Endothelial cell of umbilical vein (primary cell): Measurements from ENCODE around the gene LHCGR. TPM values are rescaled to one million over a fixed set of nuclear protein-coding genes. Genes with fewer than 3 reads are reported as not detected.

Experiments
- BruUV-seq: library from RNA; stranded (reverse); fragments of 400-500 nt; replicated peaks from 2 replicates; lab custom pipeline; 2021; lab: Mats Ljungman, UMichigan
- CTCF ChIA-PET: fragments of 300-600, 350-600 bp; sonication (Branson Sonifier 250); formaldehyde crosslinking; loops from one replicate; lab custom pipeline; 2021; ENCODE audit warnings: antibody characterized with exemption, inconsistent platforms; lab: Charles Lee
- POLR2A ChIA-PET: fragments of 300-600, 350-600 bp; sonication (Branson Sonifier 250); formaldehyde crosslinking; loops from one replicate; lab custom pipeline; 2021; ENCODE audit warnings: antibody characterized with exemption, inconsistent platforms; lab: Charles Lee
- DNase-seq: peaks from one replicate; pipeline ENCODE4 v3.0.0-alpha.2; 2011; ENCODE audit warnings: low read depth, low spot score
- FAIRE-seq: peaks from 2 replicates; lab custom pipeline; 2011; peaks lifted over from hg19 to GRCh38; lab: Jason Lieb, UNC
- H2AFZ ChIP-seq: 2 replicates; pipeline ENCODE4 v1.6.0; 2012; ENCODE audit warnings: low read depth, low read length, control low read depth, inconsistent platforms
- H3K27ac ChIP-seq: 2 replicates; pipeline ENCODE4 v1.5.1; 2011; ENCODE audit warnings: low read depth, mild to moderate bottlenecking, control low read depth, low read length, moderate library complexity; ENCODE audit not compliant: insufficient read depth
- H3K27me3 ChIP-seq, 2 experiments: 2 replicates each; pipeline versions ENCODE4 v1.6.0 to v1.6.1; 2011; ENCODE audit warnings: low read length in 2 of 2, mixed read lengths in 1 of 2; ENCODE audit not compliant: control insufficient read depth in 2 of 2, insufficient read depth in 2 of 2
- H3K36me3 ChIP-seq, 2 experiments: 2 replicates in 1 of 2; 3 replicates in 1 of 2; pipeline ENCODE4 v1.5.1; 2011; ENCODE audit warnings: low read length in 2 of 2, mild to moderate bottlenecking in 1 of 2, moderate library complexity in 1 of 2; ENCODE audit not compliant: control insufficient read depth in 2 of 2, insufficient read depth in 2 of 2; ENCODE audit errors: extremely low read depth in 1 of 2
- H3K4me1 ChIP-seq: 3 replicates; pipeline ENCODE4 v1.5.1; 2011; ENCODE audit warnings: mild to moderate bottlenecking, low read length; ENCODE audit not compliant: control insufficient read depth, insufficient read depth; ENCODE audit errors: extremely low read depth
- H3K4me2 ChIP-seq: 2 replicates; pipeline ENCODE4 v1.6.1; 2011; ENCODE audit warnings: low read length, control low read depth, mixed read lengths; ENCODE audit not compliant: insufficient read depth
- H3K4me3 ChIP-seq, 3 experiments: fragments of 200-600 bp in 1 of 3; sonication (generic), shearing (Covaris generic) in 1 of 3; replicated peaks in 1 of 3; 2 replicates each; pipeline ENCODE4 v1.5.1; 2011 to 2016; ENCODE audit warnings: control low read depth in 3 of 3, low read length in 3 of 3, mild to moderate bottlenecking in 2 of 3, inconsistent platforms in 1 of 3, low read depth in 1 of 3, moderate library complexity in 1 of 3; ENCODE audit not compliant: insufficient read depth in 1 of 3
- H3K79me2 ChIP-seq: 2 replicates; pipeline ENCODE4 v1.6.0; 2012; ENCODE audit warnings: low read length, inconsistent platforms; ENCODE audit not compliant: control insufficient read depth, insufficient read depth
- H3K9ac ChIP-seq: replicated peaks from 2 replicates; pipeline ENCODE3; 2011; ENCODE audit warnings: low read length, control low read depth; ENCODE audit not compliant: insufficient read depth; ENCODE audit errors: extremely low read depth
- H3K9me1 ChIP-seq: replicated peaks from 3 replicates; pipeline ENCODE4 v1.6.0; 2011; ENCODE audit warnings: mild to moderate bottlenecking, low read length; ENCODE audit not compliant: control insufficient read depth, insufficient read depth; ENCODE audit errors: extremely low read depth
- H3K9me3 ChIP-seq: replicated peaks from 2 replicates; pipeline ENCODE4 v1.5.1; 2012; ENCODE audit warnings: low read length, inconsistent platforms; ENCODE audit not compliant: control insufficient read depth, insufficient read depth
- H4K20me1 ChIP-seq: replicated peaks from 2 replicates; pipeline ENCODE3; 2011; ENCODE audit warnings: mild to moderate bottlenecking, low read length; ENCODE audit not compliant: control insufficient read depth, insufficient read depth; ENCODE audit errors: extremely low read depth
- EZH2 ChIP-seq: IDR thresholded peaks from 2 replicates; pipeline ENCODE4 v1.6.1; 2012; ENCODE audit warnings: borderline replicate concordance, low read depth, mild to moderate bottlenecking, moderate library complexity, low read length, inconsistent platforms; ENCODE audit not compliant: severe bottlenecking
- FOS ChIP-seq: IDR thresholded peaks from 2 replicates; pipeline ENCODE4 v1.6.1; 2011; ENCODE audit warnings: mild to moderate bottlenecking, low read length, moderate library complexity, borderline replicate concordance; ENCODE audit not compliant: insufficient read depth
- GATA2 ChIP-seq: IDR thresholded peaks from 2 replicates; pipeline ENCODE4 v1.7.0; 2011; ENCODE audit warnings: low read depth, mild to moderate bottlenecking, moderate library complexity, mixed read lengths, low read length; ENCODE audit not compliant: insufficient read length, insufficient read depth
- JUN ChIP-seq: IDR thresholded peaks from 2 replicates; pipeline ENCODE4 v1.6.1; 2011; ENCODE audit warnings: borderline replicate concordance, low read depth; ENCODE audit not compliant: insufficient read length, insufficient read depth
- MYC ChIP-seq: IDR thresholded peaks from one replicate; pipeline ENCODE4 v1.6.1; 2011; ENCODE audit warnings: mild to moderate bottlenecking, low read depth, low read length
- POLR2A ChIP-seq: IDR thresholded peaks from 2 replicates; pipeline ENCODE4 v1.6.1; 2012; ENCODE audit warnings: low read depth, mild to moderate bottlenecking, control low read depth, low read length
- POLR2AphosphoS5 ChIP-seq: IDR thresholded peaks from 2 replicates; pipeline ENCODE4 v1.6.1; 2012; ENCODE audit warnings: low read depth, mild to moderate bottlenecking, control low read depth, low read length, moderate library complexity; ENCODE audit not compliant: insufficient read depth
- dilution Hi-C: fragments of 300-500 bp; cut with MboI; formaldehyde crosslinking; loops from one replicate; pipeline ENCODE4 v1.15.0; 2019; ENCODE audit warnings: low sequenced_read_pairs; ENCODE audit not compliant: extremely low pct_ligation_motif_present
- intact Hi-C: fragments of 100-400 bp; cut with micrococcal nuclease; formaldehyde crosslinking; loops from one replicate; pipeline ENCODE4 v1.10.0; 2022
- polyA plus RNA-seq, 4 experiments: library from polyadenylated mRNA; depleted of rRNA in 3 of 4; stranded (reverse) in 3 of 4; unstranded in 1 of 4; fragments of >200 nt; gene quantifications; 2 replicates each; pipeline versions ENCODE4 v1.2.1 to v1.2.3, GENCODE V29; 2011 to 2012; ENCODE audit warnings: missing spikeins in 1 of 4
- total RNA-seq: library from RNA; stranded (reverse); gene quantifications from 2 replicates; pipeline ENCODE4 v1.2.3, GENCODE V29; 2021
- TF ChIP-seq, protein P1 (sequence below): IDR thresholded peaks from 2 replicates; pipeline ENCODE4 v1.6.1; 2011; ENCODE audit not compliant: insufficient read depth, insufficient read length
- TF ChIP-seq, protein P2 (sequence below), 2 donors: IDR thresholded peaks; 1 replicate in 1 of 2; 2 replicates in 1 of 2; pipeline ENCODE4 v1.5.1; 2011; ENCODE audit warnings: low read length in 2 of 2, mild to moderate bottlenecking in 2 of 2, moderate library complexity in 2 of 2, control low read depth in 1 of 2, inconsistent platforms in 1 of 2, low read depth in 1 of 2; ENCODE audit not compliant: insufficient read depth in 1 of 2; ENCODE audit errors: extremely low read depth in 1 of 2

Gene LHCGR
- total and polyA plus RNA-seq, 2 donors (not counting 3 experiments of a cell fraction or from before 2014, with no cell fraction given), result not detected

- BruUV-seq, result no TSS peak
- Histone ChIP-seq H2AFZ (no peak overlapping the region), H4K20me1 (no peaks in the 10 kb centered on the region), H3K27me3 (no peaks in the 10 kb centered on the region), H3K4me1 (no peaks in the 10 kb centered on the region), H3K79me2 (no peaks in the 10 kb centered on the region), H3K9me1 (no peaks in the 10 kb centered on the region), H3K27ac (no peak overlapping the region), H3K9me3 (no peaks in the 10 kb centered on the region), H3K9ac (no peak overlapping the region), H3K4me3 (no peak overlapping the region), H3K36me3 (no peaks in the 10 kb centered on the region), H3K4me2 (no peak overlapping the region)
- DNase-seq (no peak), FAIRE-seq (no peak)
- CTCF ChIA-PET, result no interaction called here
- POLR2A ChIA-PET, result no interaction called here
- dilution Hi-C loops, result no loop called here
- TF ChIP-seq EZH2, result no peak
- no peak for TF ChIP-seq POLR2AphosphoS5
- TF ChIP-seq GATA2, result no peak
- TF ChIP-seq POLR2A, result no peak
- TF ChIP-seq, protein P1, sequence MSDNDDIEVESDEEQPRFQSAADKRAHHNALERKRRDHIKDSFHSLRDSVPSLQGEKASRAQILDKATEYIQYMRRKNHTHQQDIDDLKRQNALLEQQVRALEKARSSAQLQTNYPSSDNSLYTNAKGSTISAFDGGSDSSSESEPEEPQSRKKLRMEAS, result no peak
- TF ChIP-seq MYC, result no peak
- no peak for TF ChIP-seq JUN
- TF ChIP-seq, protein P2, sequence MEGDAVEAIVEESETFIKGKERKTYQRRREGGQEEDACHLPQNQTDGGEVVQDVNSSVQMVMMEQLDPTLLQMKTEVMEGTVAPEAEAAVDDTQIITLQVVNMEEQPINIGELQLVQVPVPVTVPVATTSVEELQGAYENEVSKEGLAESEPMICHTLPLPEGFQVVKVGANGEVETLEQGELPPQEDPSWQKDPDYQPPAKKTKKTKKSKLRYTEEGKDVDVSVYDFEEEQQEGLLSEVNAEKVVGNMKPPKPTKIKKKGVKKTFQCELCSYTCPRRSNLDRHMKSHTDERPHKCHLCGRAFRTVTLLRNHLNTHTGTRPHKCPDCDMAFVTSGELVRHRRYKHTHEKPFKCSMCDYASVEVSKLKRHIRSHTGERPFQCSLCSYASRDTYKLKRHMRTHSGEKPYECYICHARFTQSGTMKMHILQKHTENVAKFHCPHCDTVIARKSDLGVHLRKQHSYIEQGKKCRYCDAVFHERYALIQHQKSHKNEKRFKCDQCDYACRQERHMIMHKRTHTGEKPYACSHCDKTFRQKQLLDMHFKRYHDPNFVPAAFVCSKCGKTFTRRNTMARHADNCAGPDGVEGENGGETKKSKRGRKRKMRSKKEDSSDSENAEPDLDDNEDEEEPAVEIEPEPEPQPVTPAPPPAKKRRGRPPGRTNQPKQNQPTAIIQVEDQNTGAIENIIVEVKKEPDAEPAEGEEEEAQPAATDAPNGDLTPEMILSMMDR (IDR thresholded peaks at IDR 0.05; ENCODE audit: extremely low read depth in 1 of 2, insufficient read depth in 1 of 2, low read depth in 1 of 2, low read length in 2 of 2), result no peak
- no peak for TF ChIP-seq FOS
- intact Hi-C loops, result no loop called here
Observed at GRCh38 chr2:48768669-48769068, 13.1 kb upstream of the LHCGR start.
